HG03354 (cell line): ENCODE measurements around the gene DBP.

ENCODE experiments used
- ATAC-seq: cut with Tn5 transposase; IDR thresholded peaks from one replicate; pipeline ENCODE4 v1.9.1; 2021; ENCODE audit warnings: mild to moderate bottlenecking; ENCODE audit not compliant: unreplicated experiment, poor library complexity, severe bottlenecking

Gene DBP

GRCh38 chr19:48616041-48616436 lies 21.1 kb downstream of the DBP start:
- ATAC-seq: no peak

- no peak for ATAC-seq
Measured at GRCh38 chr19:48615231-48616040, 21.7 kb downstream of the DBP start.

- ATAC-seq: no peak
Measured at GRCh38 chr19:48614436-48615230, 22.5 kb downstream of the DBP start, which contains the start of gene FAM83E. Gene FAM83E (minus strand): TSS chr19:48615076. CDS start chr19:48613372, 1,704 bp downstream.

GRCh38 chr19:48613852-48614435 lies 23.2 kb downstream of the DBP start:
- ATAC-seq: no peak

GRCh38 chr19:48613024-48613851 lies 23.9 kb downstream of the DBP start:
- no peak for ATAC-seq

GRCh38 chr19:48611872-48612271 lies 25.3 kb downstream of the DBP start:
- ATAC-seq: no peak

- no peak for ATAC-seq
Measured at GRCh38 chr19:48609571-48610108, 27.5 kb downstream of the DBP start.

GRCh38 chr19:48608798-48609263 lies 28.3 kb downstream of the DBP start:
- no peak for ATAC-seq

GRCh38 chr19:48607359-48607755 lies 29.8 kb downstream of the DBP start:
- ATAC-seq: no peak

- no peak for ATAC-seq
Measured at GRCh38 chr19:48606463-48607358, 30.5 kb downstream of the DBP start, which contains the start of gene SPACA4. Gene SPACA4 (plus strand): TSS chr19:48606742. CDS start chr19:48606979, 237 bp downstream.

GRCh38 chr19:48603850-48604249 lies 33.3 kb downstream of the DBP start:
- ATAC-seq: no peak

GRCh38 chr19:48603449-48603848 lies 33.7 kb downstream of the DBP start:
- no peak for ATAC-seq

GRCh38 chr19:48603001-48603400 lies 34.2 kb downstream of the DBP start:
- ATAC-seq: no peak

GRCh38 chr19:48600679-48601417 lies 36.3 kb downstream of the DBP start:
- ATAC-seq: no peak

- ATAC-seq: no peak
Measured at GRCh38 chr19:48598996-48599700, 38.0 kb downstream of the DBP start.

GRCh38 chr19:48596679-48597465 lies 40.3 kb downstream of the DBP start:
- ATAC-seq: no peak
